Measurements from ENCODE around the gene CNN2. TPM values are rescaled to one million over a fixed set of nuclear protein-coding genes. Genes with fewer than 3 reads are reported as not detected.

The CNN2 gene
- total and polyA plus RNA-seq, 3 donors from 2014 or later: 19.1 to 36.4 (median 28.0) TPM

DNA sequence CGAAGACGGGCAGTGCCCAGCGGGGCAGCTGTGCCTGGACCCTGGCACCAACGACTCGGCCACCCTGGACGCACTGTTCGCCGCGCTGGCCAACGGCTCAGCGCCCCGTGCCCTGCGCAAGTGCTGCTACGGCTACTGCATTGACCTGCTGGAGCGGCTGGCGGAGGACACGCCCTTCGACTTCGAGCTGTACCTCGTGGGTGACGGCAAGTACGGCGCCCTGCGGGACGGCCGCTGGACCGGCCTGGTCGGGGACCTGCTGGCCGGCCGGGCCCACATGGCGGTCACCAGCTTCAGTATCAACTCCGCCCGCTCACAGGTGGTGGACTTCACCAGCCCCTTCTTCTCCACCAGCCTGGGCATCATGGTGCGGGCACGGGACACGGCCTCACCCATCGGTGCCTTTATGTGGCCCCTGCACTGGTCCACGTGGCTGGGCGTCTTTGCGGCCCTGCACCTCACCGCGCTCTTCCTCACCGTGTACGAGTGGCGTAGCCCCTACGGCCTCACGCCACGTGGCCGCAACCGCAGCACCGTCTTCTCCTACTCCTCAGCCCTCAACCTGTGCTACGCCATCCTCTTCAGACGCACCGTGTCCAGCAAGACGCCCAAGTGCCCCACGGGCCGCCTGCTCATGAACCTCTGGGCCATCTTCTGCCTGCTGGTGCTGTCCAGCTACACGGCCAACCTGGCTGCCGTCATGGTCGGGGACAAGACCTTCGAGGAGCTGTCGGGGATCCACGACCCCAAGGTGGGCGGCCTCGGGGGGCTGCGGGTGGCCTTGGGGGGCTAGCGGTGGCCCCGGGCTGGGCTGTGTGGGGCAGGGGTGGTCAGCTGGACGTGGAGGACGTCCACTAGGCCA, 21.4 kb upstream of the CNN2 start:
- Histone ChIP-seq H3K27me3 (no peaks in the 10 kb centered on the region), H3K4me3 (no peak overlapping the region), H3K4me1 (peaks cover 7% of the 10 kb centered on the region), H3K36me3 (ENCODE audit: low read depth, missing control alignments) (no peaks in the 10 kb centered on the region), H3K27ac (no peak overlapping the region), H3K9me3 (no peaks in the 10 kb centered on the region)
- intact Hi-C loops (cut with DNase I; ENCODE audit: low total_unique reads): no loop called here
- 93 to 94% methylated on average over 50 to 69 of the region's 70 CpGs for WGBS, 2 donors
- DNase-seq: no peak
- TF ChIP-seq, protein P1, sequence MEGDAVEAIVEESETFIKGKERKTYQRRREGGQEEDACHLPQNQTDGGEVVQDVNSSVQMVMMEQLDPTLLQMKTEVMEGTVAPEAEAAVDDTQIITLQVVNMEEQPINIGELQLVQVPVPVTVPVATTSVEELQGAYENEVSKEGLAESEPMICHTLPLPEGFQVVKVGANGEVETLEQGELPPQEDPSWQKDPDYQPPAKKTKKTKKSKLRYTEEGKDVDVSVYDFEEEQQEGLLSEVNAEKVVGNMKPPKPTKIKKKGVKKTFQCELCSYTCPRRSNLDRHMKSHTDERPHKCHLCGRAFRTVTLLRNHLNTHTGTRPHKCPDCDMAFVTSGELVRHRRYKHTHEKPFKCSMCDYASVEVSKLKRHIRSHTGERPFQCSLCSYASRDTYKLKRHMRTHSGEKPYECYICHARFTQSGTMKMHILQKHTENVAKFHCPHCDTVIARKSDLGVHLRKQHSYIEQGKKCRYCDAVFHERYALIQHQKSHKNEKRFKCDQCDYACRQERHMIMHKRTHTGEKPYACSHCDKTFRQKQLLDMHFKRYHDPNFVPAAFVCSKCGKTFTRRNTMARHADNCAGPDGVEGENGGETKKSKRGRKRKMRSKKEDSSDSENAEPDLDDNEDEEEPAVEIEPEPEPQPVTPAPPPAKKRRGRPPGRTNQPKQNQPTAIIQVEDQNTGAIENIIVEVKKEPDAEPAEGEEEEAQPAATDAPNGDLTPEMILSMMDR (IDR thresholded peaks at IDR 0.05): no peak
- no peak for TF ChIP-seq POLR2A (IDR thresholded peaks at IDR 0.05)

DNA sequence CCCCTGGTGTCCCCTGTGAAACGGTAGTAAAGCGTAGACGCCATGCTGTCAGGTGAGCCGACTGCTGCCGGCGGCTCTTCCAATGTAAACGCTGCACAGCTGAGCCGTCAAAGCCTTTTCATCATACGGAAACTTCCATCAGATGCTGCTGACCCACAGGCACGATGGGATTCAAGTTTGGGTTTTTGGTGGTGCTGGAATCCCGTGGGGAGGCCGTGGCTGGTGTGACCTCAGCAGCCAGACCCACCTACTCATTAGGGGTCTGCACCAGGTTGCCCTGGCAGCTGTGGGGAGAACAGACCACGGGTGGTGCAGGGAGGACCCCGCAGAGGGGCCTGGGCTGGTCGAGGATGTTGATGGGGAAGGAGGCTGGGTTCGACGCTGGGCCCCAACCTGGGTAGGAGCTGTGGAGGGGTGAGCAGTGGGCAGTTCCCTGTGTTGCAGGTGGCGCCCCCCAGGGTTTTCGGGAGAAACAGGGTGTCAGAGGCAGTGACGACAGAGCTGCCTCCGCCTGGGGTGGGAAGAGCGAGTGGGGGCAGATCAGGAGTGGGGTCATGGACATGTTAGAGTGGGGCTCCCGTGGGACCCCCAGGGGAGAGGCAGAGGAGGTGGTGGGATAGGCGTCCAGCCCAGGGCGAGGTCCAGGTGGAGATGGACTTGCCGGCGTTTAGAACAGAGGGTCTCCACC, 19.6 kb upstream of the CNN2 start:
- Histone ChIP-seq H3K4me1 (peaks cover 11% of the 10 kb centered on the region), H3K4me3 (no peak overlapping the region), H3K9me3 (no peaks in the 10 kb centered on the region), H3K27ac (no peak overlapping the region), H3K36me3 (ENCODE audit: low read depth, missing control alignments) (no peaks in the 10 kb centered on the region), H3K27me3 (no peaks in the 10 kb centered on the region)
- WGBS, 2 donors: 51 to 77% methylated on average over 24 to 27 of the region's 27 CpGs
- no peak for DNase-seq
- no peak for TF ChIP-seq POLR2A (IDR thresholded peaks at IDR 0.05)
- TF ChIP-seq, protein P1 (IDR thresholded peaks at IDR 0.05): no peak
- intact Hi-C loops (cut with DNase I; ENCODE audit: low total_unique reads): no loop called here

DNA sequence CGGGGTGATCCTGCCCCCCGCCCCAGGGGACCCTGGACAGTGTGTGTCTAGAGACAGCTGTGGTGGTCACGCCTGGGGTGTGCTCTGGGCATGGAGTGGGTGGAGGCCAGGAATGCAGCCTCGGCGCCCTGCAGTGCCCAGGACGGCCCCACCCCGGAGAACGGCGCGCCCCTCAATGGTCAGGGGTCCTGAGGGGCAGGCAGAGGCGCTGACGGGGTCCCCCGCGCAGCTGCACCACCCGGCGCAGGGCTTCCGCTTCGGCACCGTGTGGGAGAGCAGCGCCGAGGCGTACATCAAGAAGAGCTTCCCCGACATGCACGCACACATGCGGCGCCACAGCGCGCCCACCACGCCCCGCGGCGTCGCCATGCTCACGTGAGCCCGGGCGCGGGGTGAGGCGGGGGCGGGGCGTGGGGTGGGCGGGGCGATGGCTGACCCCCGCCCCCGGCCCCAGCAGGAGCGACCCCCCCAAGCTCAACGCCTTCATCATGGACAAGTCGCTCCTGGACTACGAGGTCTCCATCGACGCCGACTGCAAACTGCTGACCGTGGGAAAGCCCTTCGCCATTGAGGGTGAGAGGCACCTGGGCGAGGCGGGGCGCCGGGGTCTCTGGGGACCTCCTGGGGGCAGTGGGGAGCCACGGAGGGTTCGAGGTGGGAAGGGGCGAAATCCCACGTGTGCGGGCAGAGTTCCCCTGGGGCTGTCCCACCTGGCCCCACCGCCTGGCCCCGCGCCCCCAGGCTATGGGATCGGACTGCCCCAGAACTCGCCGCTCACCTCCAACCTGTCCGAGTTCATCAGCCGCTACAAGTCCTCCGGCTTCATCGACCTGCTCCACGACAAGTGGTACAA, 18.8 kb upstream of the CNN2 start:
- H3K36me3 ChIP-seq (ENCODE audit: low read depth, missing control alignments): no peaks in the 10 kb centered on the region
- intact Hi-C loops (cut with DNase I; ENCODE audit: low total_unique reads): no loop called here
- no peaks in the 10 kb centered on the region for H3K27me3 ChIP-seq
- no peak overlapping the region for H3K27ac ChIP-seq
- peak overlapping the region in 1 of 2 donors; percentile 38 for H3K4me3 ChIP-seq
- H3K4me1 ChIP-seq: peaks cover 11% of the 10 kb centered on the region
- TF ChIP-seq, protein P1 (IDR thresholded peaks at IDR 0.05): no peak
- TF ChIP-seq POLR2A (IDR thresholded peaks at IDR 0.05): no peak
- H3K9me3 ChIP-seq: no peaks in the 10 kb centered on the region
- DNase-seq: no peak
- WGBS, 2 donors: 67 to 70% methylated on average over 2 to 30 of the region's 73 CpGs

DNA sequence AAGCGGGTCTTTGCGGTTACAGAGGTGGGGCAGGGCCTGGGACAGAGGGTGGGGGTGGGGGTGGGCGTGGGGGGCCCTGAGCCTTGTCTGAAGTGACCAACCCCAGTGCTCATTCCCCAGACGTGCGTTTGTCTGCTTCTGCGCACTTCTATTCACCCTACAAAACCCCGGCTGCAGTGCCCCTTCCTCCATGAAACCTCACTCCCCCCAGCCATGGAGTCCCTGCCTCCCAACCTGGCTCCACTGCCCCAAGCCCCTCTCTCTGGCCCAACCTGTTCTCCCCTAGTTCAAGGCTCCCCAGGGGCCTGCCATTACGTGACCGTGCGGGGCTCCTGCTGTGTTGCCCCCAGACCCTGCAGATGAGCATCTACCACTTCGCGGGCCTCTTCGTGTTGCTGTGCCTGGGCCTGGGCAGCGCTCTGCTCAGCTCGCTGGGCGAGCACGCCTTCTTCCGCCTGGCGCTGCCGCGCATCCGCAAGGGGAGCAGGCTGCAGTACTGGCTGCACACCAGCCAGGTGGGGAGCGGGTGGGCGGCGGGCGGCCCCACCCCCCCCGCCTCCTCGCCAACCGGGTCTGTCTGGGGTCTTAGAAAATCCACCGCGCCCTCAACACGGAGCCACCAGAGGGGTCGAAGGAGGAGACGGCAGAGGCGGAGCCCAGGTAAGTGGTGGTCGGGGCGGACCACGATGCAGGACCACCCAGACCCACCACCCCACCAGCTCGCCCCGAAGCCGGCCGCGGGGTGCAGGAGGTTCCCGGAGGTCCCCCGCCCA, 18.0 kb upstream of the CNN2 start:
- H3K4me1 ChIP-seq: peaks cover 11% of the 10 kb centered on the region
- H3K36me3 ChIP-seq (ENCODE audit: low read depth, missing control alignments): no peaks in the 10 kb centered on the region
- DNase-seq: no peak
- intact Hi-C loops (cut with DNase I; ENCODE audit: low total_unique reads): no loop called here
- TF ChIP-seq, protein P1 (IDR thresholded peaks at IDR 0.05): no peak
- no peak for TF ChIP-seq POLR2A (IDR thresholded peaks at IDR 0.05)
- H3K27ac ChIP-seq: peak overlapping the region; percentile 39 to 65
- WGBS, 2 donors: 60 to 72% methylated on average over 20 to 37 of the region's 45 CpGs
- H3K27me3 ChIP-seq: no peaks in the 10 kb centered on the region
- H3K4me3 ChIP-seq: peak overlapping the region in 1 of 2 donors; percentile 38
- H3K9me3 ChIP-seq: no peaks in the 10 kb centered on the region
